Activated naive CD8-positive, alpha-beta T cell treated with anti-CD3 and anti-CD28 coated beads, Interleukin-2, amount 50 U/mL, for 16 hours (primary cell): ENCODE measurements around the gene COMMD4.
"Not testable (repeated sequence)": the region's sequence is repeated elsewhere in the genome, so short reads cannot be mapped to it uniquely, and the experiment has no call there.

Experiments
- DNase-seq: peaks from one replicate; pipeline ENCODE4 v3.0.0-alpha.2; 2020; ENCODE audit warnings: low read depth, low spot score

COMMD4 gene

GRCh38 chr15:75371901-75372688, 36.2 kb downstream of the COMMD4 start:
- no peak for DNase-seq

- DNase-seq = no peak
Measured at GRCh38 chr15:75380773-75381172, 44.9 kb downstream of the COMMD4 start.

- DNase-seq = not testable (repeated sequence)
Measured at GRCh38 chr15:75383986-75384385, 48.1 kb downstream of the COMMD4 start.
